Measurements from ENCODE around the gene ZNF326.

The ZNF326 gene

DNA sequence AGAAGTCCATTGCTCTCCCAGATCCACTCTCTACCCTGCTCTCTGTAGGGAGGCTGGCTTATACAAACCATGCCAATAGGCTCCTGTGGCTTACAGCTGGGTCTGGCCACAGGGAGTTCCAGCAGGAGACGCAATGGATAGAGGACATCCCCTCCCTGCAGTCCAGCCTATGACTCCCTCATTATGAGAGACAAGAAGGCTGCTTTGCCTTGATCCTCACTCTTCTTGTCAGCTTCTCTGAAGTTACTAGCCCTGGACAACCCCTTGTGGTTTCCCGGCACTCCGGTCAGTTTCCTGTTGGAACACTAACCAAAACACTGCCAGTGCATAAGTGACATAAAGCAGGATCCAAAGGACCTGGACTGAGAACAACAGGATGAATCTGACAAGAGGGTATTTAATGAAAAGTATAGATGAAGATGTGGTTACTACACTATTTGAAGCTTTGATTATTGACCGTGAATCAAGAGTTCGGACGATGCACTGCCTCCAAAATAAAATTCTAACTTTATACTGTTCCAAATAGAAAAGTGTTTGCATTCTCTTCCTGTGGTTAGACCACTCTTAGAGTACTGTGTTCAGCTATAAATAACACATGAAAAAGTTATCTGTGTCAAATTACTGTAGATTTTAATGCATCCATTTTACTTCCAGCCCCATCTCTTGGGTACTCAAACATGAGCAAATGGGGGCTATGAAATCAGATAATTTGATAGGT is 32.7 kb upstream of the ZNF326 start:
- no peaks in the 10 kb centered on the region for H3K36me3 ChIP-seq (ENCODE audit: low read length)
- no peak overlapping the region for H2AFZ ChIP-seq (ENCODE audit: low read depth, low read length, severe bottlenecking)
- H4K20me1 ChIP-seq (ENCODE audit: low read depth, low read length), result no peaks in the 10 kb centered on the region
- H3K27me3 ChIP-seq (ENCODE audit: low read length), result no peaks in the 10 kb centered on the region
- H3K9ac ChIP-seq (ENCODE audit: low read length), result no peak overlapping the region
- no peak overlapping the region for H3K4me3 ChIP-seq (ENCODE audit: insufficient read depth, low read length, poor library complexity, severe bottlenecking)
- no peaks in the 10 kb centered on the region for H3K9me3 ChIP-seq (ENCODE audit: insufficient read depth, low read length)
- no peak overlapping the region for H3K27ac ChIP-seq (ENCODE audit: low read depth, low read length)
- H3K4me2 ChIP-seq (ENCODE audit: low read depth, low read length, poor library complexity, severe bottlenecking), result no peak overlapping the region
- no peaks in the 10 kb centered on the region for H3F3A ChIP-seq (ENCODE audit: insufficient read depth)
- H3K9me2 ChIP-seq (replicated peaks; ENCODE audit: insufficient read depth, low read length), result no peaks in the 10 kb centered on the region
- TF ChIP-seq EZH2phosphoT487 (conservative IDR thresholded peaks at IDR 0.05; ENCODE audit: low read length) (no peak), CTCF (IDR thresholded peaks at IDR 0.05; ENCODE audit: insufficient read depth, low read length, poor library complexity, severe bottlenecking) (no peak)
- no peaks in the 10 kb centered on the region for H3K79me2 ChIP-seq (ENCODE audit: insufficient read depth, low read length)

DNA sequence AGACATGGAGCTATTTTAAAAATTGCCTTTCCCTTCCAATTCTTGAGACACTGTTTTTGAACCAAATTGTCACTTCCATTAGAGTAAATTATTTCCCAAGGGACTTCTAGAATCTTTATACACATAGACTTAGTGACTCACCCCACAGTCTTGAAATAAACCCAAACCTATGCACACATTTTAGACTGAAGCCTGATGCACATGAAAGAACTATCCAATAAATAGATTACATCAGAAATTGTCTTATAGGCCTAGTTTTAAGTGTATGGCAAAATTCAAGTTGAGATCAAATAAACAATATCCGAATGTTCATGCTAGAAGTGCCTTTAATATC is 32.2 kb upstream of the ZNF326 start:
- no peaks in the 10 kb centered on the region for H3K9me3 ChIP-seq (ENCODE audit: insufficient read depth, low read length)
- no peaks in the 10 kb centered on the region for H4K20me1 ChIP-seq (ENCODE audit: low read depth, low read length)
- no peak overlapping the region for H3K4me2 ChIP-seq (ENCODE audit: low read depth, low read length, poor library complexity, severe bottlenecking)
- no peak overlapping the region for H3K4me3 ChIP-seq (ENCODE audit: insufficient read depth, low read length, poor library complexity, severe bottlenecking)
- no peaks in the 10 kb centered on the region for H3K79me2 ChIP-seq (ENCODE audit: insufficient read depth, low read length)
- TF ChIP-seq EZH2phosphoT487 (conservative IDR thresholded peaks at IDR 0.05; ENCODE audit: low read length) (no peak), CTCF (IDR thresholded peaks at IDR 0.05; ENCODE audit: insufficient read depth, low read length, poor library complexity, severe bottlenecking) (no peak)
- H3K9me2 ChIP-seq (replicated peaks; ENCODE audit: insufficient read depth, low read length), result no peaks in the 10 kb centered on the region
- no peak overlapping the region for H3K9ac ChIP-seq (ENCODE audit: low read length)
- no peaks in the 10 kb centered on the region for H3F3A ChIP-seq (ENCODE audit: insufficient read depth)
- no peaks in the 10 kb centered on the region for H3K36me3 ChIP-seq (ENCODE audit: low read length)
- H2AFZ ChIP-seq (ENCODE audit: low read depth, low read length, severe bottlenecking), result no peak overlapping the region
- no peak overlapping the region for H3K27ac ChIP-seq (ENCODE audit: low read depth, low read length)
- no peaks in the 10 kb centered on the region for H3K27me3 ChIP-seq (ENCODE audit: low read length)

GRCh38 chr1:89965193-89965768 is 29.6 kb upstream of the ZNF326 start:
- no peak overlapping the region for H3K4me3 ChIP-seq (ENCODE audit: insufficient read depth, low read length, poor library complexity, severe bottlenecking)
- H3K9me2 ChIP-seq (replicated peaks; ENCODE audit: insufficient read depth, low read length), result no peaks in the 10 kb centered on the region

More at GRCh38 chr1:89965193-89965768, 29.6 kb upstream of the ZNF326 start:
- H3K9me3 ChIP-seq (ENCODE audit: insufficient read depth, low read length), result no peaks in the 10 kb centered on the region
- TF ChIP-seq EZH2phosphoT487 (conservative IDR thresholded peaks at IDR 0.05; ENCODE audit: low read length), result no peak
- TF ChIP-seq CTCF (IDR thresholded peaks at IDR 0.05; ENCODE audit: insufficient read depth, low read length, poor library complexity, severe bottlenecking), result no peak
- H3K4me2 ChIP-seq (ENCODE audit: low read depth, low read length, poor library complexity, severe bottlenecking), result no peak overlapping the region
- H3K9ac ChIP-seq (ENCODE audit: low read length), result no peak overlapping the region
- no peaks in the 10 kb centered on the region for H3F3A ChIP-seq (ENCODE audit: insufficient read depth)
- no peaks in the 10 kb centered on the region for H3K36me3 ChIP-seq (ENCODE audit: low read length)
- H3K79me2 ChIP-seq (ENCODE audit: insufficient read depth, low read length), result no peaks in the 10 kb centered on the region
- H3K27ac ChIP-seq (ENCODE audit: low read depth, low read length), result no peak overlapping the region
- no peaks in the 10 kb centered on the region for H3K27me3 ChIP-seq (ENCODE audit: low read length)
- no peak overlapping the region for H2AFZ ChIP-seq (ENCODE audit: low read depth, low read length, severe bottlenecking)
- no peaks in the 10 kb centered on the region for H4K20me1 ChIP-seq (ENCODE audit: low read depth, low read length)
